Measurements from ENCODE around the gene CDH23. TPM values are rescaled to one million over a fixed set of nuclear protein-coding genes. Genes with fewer than 3 reads are reported as not detected.

The CDH23 gene
- total RNA-seq, 1 experiment from 2014 or later: 0.02 TPM

GRCh38 chr10:71756311-71757191 is 359.8 kb downstream of the CDH23 start:
- no peak for TF ChIP-seq CTCF (IDR thresholded peaks at IDR 0.05; ENCODE audit: unreplicated experiment)
- H3K36me3 Mint-ChIP-seq (ENCODE audit: insufficient read depth, unreplicated experiment): no peaks in the 10 kb centered on the region
- ChIA-PET CTCF (interaction anchor here (0.8 kb wide), 1 partner anchor 148 kb away, joined by 3 read pairs; no protein-coding TSS in a partner anchor), POLR2A (interaction anchor here (0.9 to 1.1 kb wide), 2 partner anchors 27 to 42 kb away, joined by 3 read pairs; no protein-coding TSS in a partner anchor)
- no peak overlapping the region for H3K4me3 Mint-ChIP-seq (ENCODE audit: unreplicated experiment)
- BruUV-seq (replicated peaks): no TSS peak
- H3K4me1 Mint-ChIP-seq (ENCODE audit: insufficient read depth, unreplicated experiment): peaks cover 14% of the 10 kb centered on the region
- no peak overlapping the region for H3K27ac Mint-ChIP-seq (ENCODE audit: low read depth, unreplicated experiment)
- no peaks in the 10 kb centered on the region for H3K27me3 Mint-ChIP-seq (ENCODE audit: insufficient read depth, unreplicated experiment)
- no peaks in the 10 kb centered on the region for H3K9me3 Mint-ChIP-seq (ENCODE audit: unreplicated experiment)
- no peak for DNase-seq (ENCODE audit: unreplicated experiment)
- intact Hi-C loops (cut with micrococcal nuclease): no loop called here

GRCh38 chr10:71757399-71757922 is 360.7 kb downstream of the CDH23 start:
- peaks cover 14% of the 10 kb centered on the region for H3K4me1 Mint-ChIP-seq (ENCODE audit: insufficient read depth, unreplicated experiment)
- ChIA-PET POLR2A (interaction anchor here (0.9 to 1.1 kb wide), 3 partner anchors 16 to 43 kb away, joined by 3 to 4 read pairs (median 3); partner anchors contain the start of gene VSIR), CTCF (interaction anchor here (0.7 to 0.8 kb wide), 3 partner anchors 148 to 932 kb away, joined by 3 read pairs; no protein-coding TSS in a partner anchor)
- no peaks in the 10 kb centered on the region for H3K9me3 Mint-ChIP-seq (ENCODE audit: unreplicated experiment)
- H3K36me3 Mint-ChIP-seq (ENCODE audit: insufficient read depth, unreplicated experiment): no peaks in the 10 kb centered on the region
- no peak overlapping the region for H3K4me3 Mint-ChIP-seq (ENCODE audit: unreplicated experiment)
- TF ChIP-seq CTCF (IDR thresholded peaks at IDR 0.05; ENCODE audit: unreplicated experiment): no peak
- DNase-seq (ENCODE audit: unreplicated experiment): no peak
- no peaks in the 10 kb centered on the region for H3K27me3 Mint-ChIP-seq (ENCODE audit: insufficient read depth, unreplicated experiment)
- peak overlapping the region; percentile 5 for H3K27ac Mint-ChIP-seq (ENCODE audit: low read depth, unreplicated experiment)
- BruUV-seq (replicated peaks): no TSS peak
- intact Hi-C loops (cut with micrococcal nuclease): no loop called here

- no peaks in the 10 kb centered on the region for H3K36me3 Mint-ChIP-seq (ENCODE audit: insufficient read depth, unreplicated experiment)
- H3K4me3 Mint-ChIP-seq (ENCODE audit: unreplicated experiment): no peak overlapping the region
- no peak for DNase-seq (ENCODE audit: unreplicated experiment)
- intact Hi-C loops (cut with micrococcal nuclease): no loop called here
- ChIA-PET CTCF (no interaction called here), POLR2A (no interaction called here)
- no TSS peak for BruUV-seq (replicated peaks)
- H3K27me3 Mint-ChIP-seq (ENCODE audit: insufficient read depth, unreplicated experiment): no peaks in the 10 kb centered on the region
- peak overlapping the region; percentile 73 for H3K27ac Mint-ChIP-seq (ENCODE audit: low read depth, unreplicated experiment)
- no peak for TF ChIP-seq CTCF (IDR thresholded peaks at IDR 0.05; ENCODE audit: unreplicated experiment)
- H3K4me1 Mint-ChIP-seq (ENCODE audit: insufficient read depth, unreplicated experiment): peaks cover 31% of the 10 kb centered on the region
- H3K9me3 Mint-ChIP-seq (ENCODE audit: unreplicated experiment): no peaks in the 10 kb centered on the region
Observed at GRCh38 chr10:71761105-71761511, 364.4 kb downstream of the CDH23 start.

GRCh38 chr10:71761541-71762113 is 364.9 kb downstream of the CDH23 start:
- Mint-ChIP-seq H3K4me1 (ENCODE audit: insufficient read depth, unreplicated experiment) (peaks cover 36% of the 10 kb centered on the region), H3K9me3 (ENCODE audit: unreplicated experiment) (no peaks in the 10 kb centered on the region), H3K27ac (ENCODE audit: low read depth, unreplicated experiment) (no peak overlapping the region), H3K27me3 (ENCODE audit: insufficient read depth, unreplicated experiment) (no peaks in the 10 kb centered on the region), H3K4me3 (ENCODE audit: unreplicated experiment) (no peak overlapping the region), H3K36me3 (ENCODE audit: insufficient read depth, unreplicated experiment) (no peaks in the 10 kb centered on the region)
- ChIA-PET CTCF (interaction anchor here (0.8 kb wide), 1 partner anchor 30 kb away, joined by 3 read pairs; no protein-coding TSS in a partner anchor), POLR2A (no interaction called here)
- no peak for TF ChIP-seq CTCF (IDR thresholded peaks at IDR 0.05; ENCODE audit: unreplicated experiment)
- DNase-seq (ENCODE audit: unreplicated experiment): no peak
- no TSS peak for BruUV-seq (replicated peaks)
- intact Hi-C loops (cut with micrococcal nuclease): no loop called here
